HG02763 (cell line): ENCODE data around the gene ELMO1.
"Not testable (repeated sequence)": the region's sequence is repeated elsewhere in the genome, so short reads cannot be mapped to it uniquely, and the experiment has no call there.

Experiments
- ATAC-seq: cut with Tn5 transposase; IDR thresholded peaks from one replicate; pipeline ENCODE4 v1.9.1; 2021; ENCODE audit warnings: mild to moderate bottlenecking, moderate library complexity; ENCODE audit not compliant: unreplicated experiment

ELMO1 gene

GRCh38 chr7:37151741-37152413 lies 296.8 kb downstream of the ELMO1 start:
- ATAC-seq: no peak

- ATAC-seq: no peak
These were observed 297.8 kb downstream of the ELMO1 start for GRCh38 chr7:37150856-37151255.

- no peak for ATAC-seq
These were observed 298.5 kb downstream of the ELMO1 start for GRCh38 chr7:37150180-37150579.

- no peak for ATAC-seq
These were observed 298.9 kb downstream of the ELMO1 start for GRCh38 chr7:37149773-37150124.

- ATAC-seq: no peak
These were observed 299.5 kb downstream of the ELMO1 start for GRCh38 chr7:37149051-37149772.

- ATAC-seq: no peak
These were observed 303.0 kb downstream of the ELMO1 start for GRCh38 chr7:37145682-37146081.

GRCh38 chr7:37144423-37144822 lies 304.2 kb downstream of the ELMO1 start:
- no peak for ATAC-seq

GRCh38 chr7:37142958-37143357 lies 305.7 kb downstream of the ELMO1 start:
- ATAC-seq: no peak

- no peak for ATAC-seq
These were observed 306.9 kb downstream of the ELMO1 start for GRCh38 chr7:37141742-37142141.

- ATAC-seq: not testable (repeated sequence)
These were observed 314.8 kb downstream of the ELMO1 start for GRCh38 chr7:37133902-37134301.

GRCh38 chr7:37131855-37132254 lies 316.8 kb downstream of the ELMO1 start:
- ATAC-seq: no peak

- no peak for ATAC-seq
These were observed 319.6 kb downstream of the ELMO1 start for GRCh38 chr7:37129035-37129425.

- ATAC-seq: no peak
These were observed 320.2 kb downstream of the ELMO1 start for GRCh38 chr7:37128327-37129034.

- ATAC-seq: no peak
These were observed 329.3 kb downstream of the ELMO1 start for GRCh38 chr7:37119296-37119860.

GRCh38 chr7:37118004-37118403 lies 330.7 kb downstream of the ELMO1 start:
- ATAC-seq: no peak

GRCh38 chr7:37117292-37117691 lies 331.4 kb downstream of the ELMO1 start:
- no peak for ATAC-seq

GRCh38 chr7:37116093-37116701 lies 332.5 kb downstream of the ELMO1 start:
- no peak for ATAC-seq

GRCh38 chr7:37113661-37114355 lies 334.9 kb downstream of the ELMO1 start:
- no peak for ATAC-seq

- no peak for ATAC-seq
These were observed 335.8 kb downstream of the ELMO1 start for GRCh38 chr7:37112876-37113275.

GRCh38 chr7:37112218-37112617 lies 336.4 kb downstream of the ELMO1 start:
- no peak for ATAC-seq

- no peak for ATAC-seq
These were observed 337.2 kb downstream of the ELMO1 start for GRCh38 chr7:37111459-37111858.
